Neural cell (in vitro differentiated cells): ENCODE measurements around the gene RPS3. TPM values are rescaled to one million over a fixed set of nuclear protein-coding genes. Genes with fewer than 3 reads are reported as not detected.

Experiments used
- H2AFZ ChIP-seq: fragments of 200-600, 300-800 bp; sonication (generic), shearing (Covaris generic); 2 replicates; pipeline ENCODE4 v1.6.0; 2014; ENCODE audit warnings: low read depth, mild to moderate bottlenecking, antibody characterized with exemption, low read length, moderate library complexity
- H3F3A ChIP-seq: fragments of 200-600 bp; shearing (Covaris generic); 2 replicates; pipeline ENCODE4 v1.6.1; 2016; ENCODE audit warnings: mild to moderate bottlenecking, moderate library complexity, mixed read lengths, antibody characterized with exemption, low read length; ENCODE audit not compliant: insufficient read depth, poor library complexity, severe bottlenecking
- H3K27ac ChIP-seq: fragments of 200-600, 300-800 bp; sonication (generic), shearing (Covaris generic); 2 replicates; pipeline ENCODE4 v1.5.1; 2014; ENCODE audit warnings: mild to moderate bottlenecking, low read length, moderate library complexity
- H3K27me3 ChIP-seq: fragments of 300-800, 200-600 bp; sonication (generic), shearing (Covaris generic); 2 replicates; pipeline ENCODE4 v1.6.0; 2014; ENCODE audit warnings: mild to moderate bottlenecking, low read depth, low read length, moderate library complexity; ENCODE audit not compliant: insufficient read depth
- H3K36me3 ChIP-seq: fragments of 300-800, 200-600 bp; sonication (generic), shearing (Covaris generic); 2 replicates; pipeline ENCODE4 v1.5.1; 2014; ENCODE audit warnings: mild to moderate bottlenecking, antibody characterized with exemption, low read length, moderate library complexity; ENCODE audit not compliant: insufficient read depth
- H3K4me2 ChIP-seq: fragments of 300-800, 200-600 bp; sonication (generic), shearing (Covaris generic); 2 replicates; pipeline ENCODE4 v1.6.0; 2014; ENCODE audit warnings: mild to moderate bottlenecking, low read length
- H3K4me3 ChIP-seq: fragments of 300-800, 200-600 bp; sonication (generic), shearing (Covaris generic); 2 replicates; pipeline ENCODE4 v1.5.1; 2014; ENCODE audit warnings: mild to moderate bottlenecking, low read length, moderate library complexity
- H3K79me2 ChIP-seq: fragments of 200-600 bp; shearing (Covaris generic); replicated peaks from 2 replicates; pipeline ENCODE4 v1.6.0; 2014; ENCODE audit warnings: mild to moderate bottlenecking, low read length, moderate library complexity; ENCODE audit not compliant: insufficient read depth
- H3K9ac ChIP-seq: fragments of 300-800, 200-600 bp; sonication (generic), shearing (Covaris generic); 2 replicates; pipeline ENCODE4 v1.6.1; 2016; ENCODE audit warnings: mild to moderate bottlenecking, low read length, mixed read lengths
- H3K9me2 ChIP-seq: fragments of 200-600 bp; shearing (Covaris generic); 2 replicates; pipeline ENCODE4 v1.6.1; 2016; ENCODE audit warnings: mild to moderate bottlenecking, low read length, mixed read lengths; ENCODE audit not compliant: insufficient read depth
- H3K9me3 ChIP-seq: fragments of 200-600, 300-800 bp; sonication (generic), shearing (Covaris generic); 2 replicates; pipeline ENCODE4 v1.6.1; 2016; ENCODE audit warnings: mild to moderate bottlenecking, mixed run types, low read length, moderate library complexity, mixed read lengths
- H4K20me1 ChIP-seq: fragments of 200-600 bp; shearing (Covaris generic); 2 replicates; pipeline ENCODE4 v1.6.1; 2016; ENCODE audit warnings: mild to moderate bottlenecking, mixed run types; ENCODE audit not compliant: insufficient read depth
- CTCF ChIP-seq: fragments of 450-650 bp; IDR thresholded peaks from 2 replicates; pipeline ENCODE4 v1.5.1; 2014; ENCODE audit warnings: antibody characterized with exemption, mild to moderate bottlenecking, moderate library complexity; ENCODE audit not compliant: poor library complexity, severe bottlenecking
- EP300 ChIP-seq: fragments of 450-650 bp; conservative IDR thresholded peaks from 2 replicates; pipeline ENCODE4 v1.6.1; 2014; ENCODE audit warnings: antibody characterized with exemption, mild to moderate bottlenecking, moderate library complexity; ENCODE audit not compliant: poor library complexity, severe bottlenecking
- EZH2 ChIP-seq: fragments of 200-600, 300-800 bp; shearing (Covaris generic), sonication (generic); IDR thresholded peaks from 2 replicates; pipeline ENCODE4 v1.6.1; 2014; ENCODE audit warnings: antibody characterized with exemption, low read length, borderline replicate concordance, mild to moderate bottlenecking; ENCODE audit not compliant: insufficient read depth, poor library complexity, severe bottlenecking
- MXI1 ChIP-seq: fragments of 450-650 bp; conservative IDR thresholded peaks from 2 replicates; pipeline ENCODE4 v1.6.1; 2014; ENCODE audit warnings: antibody characterized with exemption, mild to moderate bottlenecking; ENCODE audit not compliant: poor library complexity, severe bottlenecking
- POLR2AphosphoS5 ChIP-seq: IDR thresholded peaks from 2 replicates; pipeline ENCODE4 v1.6.1; 2012
- RAD21 ChIP-seq: fragments of 450-650 bp; conservative IDR thresholded peaks from 2 replicates; pipeline ENCODE4 v1.6.1; 2014; ENCODE audit warnings: antibody characterized with exemption, mild to moderate bottlenecking, moderate library complexity
- REST ChIP-seq: IDR thresholded peaks from 2 replicates; pipeline ENCODE4 v1.6.1; 2012; ENCODE audit warnings: borderline replicate concordance
- SMC3 ChIP-seq: fragments of 450-650 bp; conservative IDR thresholded peaks from 2 replicates; pipeline ENCODE4 v1.6.1; 2014; ENCODE audit warnings: antibody characterized with exemption, mild to moderate bottlenecking, moderate library complexity; ENCODE audit not compliant: poor library complexity
- TAF1 ChIP-seq: IDR thresholded peaks from 2 replicates; pipeline ENCODE4 v1.6.1; 2012; ENCODE audit warnings: low read depth
- polyA plus RNA-seq: library from polyadenylated mRNA; depleted of rRNA; stranded (reverse); fragments of >200 nt; gene quantifications from 2 replicates; pipeline ENCODE4 v1.2.3, GENCODE V29; 2014

The RPS3 gene
- polyA plus RNA-seq, 1 donor from 2014 or later: 1,440 TPM

DNA sequence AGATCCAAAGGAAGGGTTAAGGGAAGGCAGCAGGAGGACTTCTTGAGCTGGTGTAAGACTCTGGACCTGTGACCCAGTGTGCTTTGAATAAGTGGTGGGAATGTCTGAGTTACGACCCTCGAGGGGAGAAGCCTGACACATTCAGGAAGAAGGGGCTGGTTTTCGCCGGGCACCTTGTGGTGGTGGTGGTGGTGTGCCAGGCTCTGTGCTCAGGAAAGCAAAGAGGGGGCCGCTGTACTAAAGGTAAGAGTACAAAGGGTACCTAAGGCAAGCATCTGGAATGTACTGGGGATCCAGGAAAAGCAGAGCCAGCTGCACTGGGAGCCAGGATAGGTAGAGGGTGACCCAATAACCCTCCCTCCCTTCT, 27.4 kb downstream of the RPS3 start:
- Histone ChIP-seq H3K9ac (no peak overlapping the region), H3K4me2 (no peak overlapping the region), H3K9me2 (no peaks in the 10 kb centered on the region), H3K9me3 (no peaks in the 10 kb centered on the region), H3F3A (no peaks in the 10 kb centered on the region), H3K27ac (no peak overlapping the region), H2AFZ (no peak overlapping the region), H3K36me3 (no peaks in the 10 kb centered on the region), H3K27me3 (peaks cover 21% of the 10 kb centered on the region), H3K4me3 (no peak overlapping the region), H3K79me2 (no peaks in the 10 kb centered on the region), H4K20me1 (no peaks in the 10 kb centered on the region)
- no peak for TF ChIP-seq SMC3
- TF ChIP-seq MXI1: no peak
- no peak for TF ChIP-seq POLR2AphosphoS5
- TF ChIP-seq CTCF: no peak
- no peak for TF ChIP-seq EZH2
- TF ChIP-seq RAD21: no peak
- no peak for TF ChIP-seq TAF1
- TF ChIP-seq EP300: no peak
- TF ChIP-seq REST: no peak

GRCh38 chr11:75427181-75427580, 27.9 kb downstream of the RPS3 start:
- H3F3A ChIP-seq: no peaks in the 10 kb centered on the region
- H3K4me3 ChIP-seq: no peak overlapping the region
- H3K9ac ChIP-seq: no peak overlapping the region
- H3K9me3 ChIP-seq: no peaks in the 10 kb centered on the region
- no peaks in the 10 kb centered on the region for H3K79me2 ChIP-seq
- TF ChIP-seq CTCF (no peak), EP300 (no peak), MXI1 (no peak), TAF1 (no peak), POLR2AphosphoS5 (no peak), SMC3 (no peak), RAD21 (no peak), EZH2 (no peak), REST (no peak)
- no peaks in the 10 kb centered on the region for H3K9me2 ChIP-seq
- H3K36me3 ChIP-seq: no peaks in the 10 kb centered on the region
- peaks cover 25% of the 10 kb centered on the region for H3K27me3 ChIP-seq
- H3K4me2 ChIP-seq: no peak overlapping the region
- H4K20me1 ChIP-seq: no peaks in the 10 kb centered on the region
- no peak overlapping the region for H2AFZ ChIP-seq
- no peak overlapping the region for H3K27ac ChIP-seq
